ENCODE measurements around the gene HOXB6. TPM values are rescaled to one million over a fixed set of nuclear protein-coding genes. Genes with fewer than 3 reads are reported as not detected.
A peak's percentile ranks its signal among the peaks of the same experiment; 100 is the strongest.

Gene HOXB6
- total and polyA plus RNA-seq, 7 donors = 0.66 to 3.3 (median 1.2) TPM

GRCh38 chr17:48564188-48565021, 40.4 kb downstream of the HOXB6 start:
- Histone ChIP-seq H3K27me3 (ENCODE audit: insufficient read depth in 3 of 3, low read length in 2 of 3) (peaks cover 0 to 43% (median 13%) of the 10 kb centered on the region in 3 donors), H3K36me3 (ENCODE audit: insufficient read depth in 1 of 2, low read depth in 1 of 2) (no peaks in the 10 kb centered on the region), H3K4me3 (peak overlapping the region; percentile 63), H3K4me1 (no peaks in the 10 kb centered on the region), H3K9me3 (no peaks in the 10 kb centered on the region), H3K27ac (peak overlapping the region; percentile 21)
- DNase-seq (no peak), ATAC-seq (peak; percentile 46 to 71 (median 54))
- 5 to 9% (median 8%) methylated on average over 47 to 73 of the region's 73 CpGs for WGBS, 3 donors
- intact Hi-C loops (cut with DNase I) = no loop called here
- no peak for TF ChIP-seq CTCF (IDR thresholded peaks at IDR 0.05)

- no peaks in the 10 kb centered on the region for H3K9me3 ChIP-seq
- no peak for TF ChIP-seq CTCF (IDR thresholded peaks at IDR 0.05)
- H3K4me3 ChIP-seq = peak overlapping the region; percentile 63
- DNase-seq (no peak), ATAC-seq (no peak)
- H3K4me1 ChIP-seq = no peaks in the 10 kb centered on the region
- peaks cover 0 to 37% (median 13%) of the 10 kb centered on the region in 3 donors for H3K27me3 ChIP-seq (ENCODE audit: insufficient read depth in 3 of 3, low read length in 2 of 3)
- no peaks in the 10 kb centered on the region for H3K36me3 ChIP-seq (ENCODE audit: insufficient read depth in 1 of 2, low read depth in 1 of 2)
- H3K27ac ChIP-seq = peak overlapping the region; percentile 21
- intact Hi-C loops (cut with DNase I) = no loop called here
- 45 to 60% (median 45%) methylated on average over 10 of the region's 10 CpGs for WGBS, 3 donors
Observed at GRCh38 chr17:48563867-48564187, 41.0 kb downstream of the HOXB6 start.

GRCh38 chr17:48563385-48563838, 41.4 kb downstream of the HOXB6 start:
- H3K27ac ChIP-seq = no peak overlapping the region
- DNase-seq (no peak), ATAC-seq (no peak)
- no peaks in the 10 kb centered on the region for H3K36me3 ChIP-seq (ENCODE audit: insufficient read depth in 1 of 2, low read depth in 1 of 2)
- H3K4me3 ChIP-seq = peak overlapping the region; percentile 63
- H3K9me3 ChIP-seq = no peaks in the 10 kb centered on the region
- intact Hi-C loops (cut with DNase I) = no loop called here
- peaks cover 0 to 34% (median 13%) of the 10 kb centered on the region in 3 donors for H3K27me3 ChIP-seq (ENCODE audit: insufficient read depth in 3 of 3, low read length in 2 of 3)
- WGBS, 3 donors = 88 to 90% (median 89%) methylated on average over 6 of the region's 6 CpGs
- no peaks in the 10 kb centered on the region for H3K4me1 ChIP-seq
- no peak for TF ChIP-seq CTCF (IDR thresholded peaks at IDR 0.05)

GRCh38 chr17:48562934-48563333, 41.9 kb downstream of the HOXB6 start:
- ATAC-seq = no peak
- peaks cover 0 to 29% (median 13%) of the 10 kb centered on the region in 3 donors for H3K27me3 ChIP-seq (ENCODE audit: insufficient read depth in 3 of 3, low read length in 2 of 3)
- 86 to 89% (median 89%) methylated on average over 5 of the region's 5 CpGs for WGBS, 3 donors

More at GRCh38 chr17:48562934-48563333, 41.9 kb downstream of the HOXB6 start:
- intact Hi-C loops (cut with DNase I) = no loop called here
- no peak for TF ChIP-seq CTCF (IDR thresholded peaks at IDR 0.05)
- Histone ChIP-seq H3K4me3 (no peak overlapping the region), H3K36me3 (ENCODE audit: insufficient read depth in 1 of 2, low read depth in 1 of 2) (no peaks in the 10 kb centered on the region), H3K4me1 (no peaks in the 10 kb centered on the region), H3K27ac (no peak overlapping the region), H3K9me3 (no peaks in the 10 kb centered on the region)
- no peak for DNase-seq

All from psoas muscle (tissue), 8 donors.